ENCODE results near the gene TMEM255A. TPM values are rescaled to one million over a fixed set of nuclear protein-coding genes. Genes with fewer than 3 reads are reported as not detected.

Gene TMEM255A
- total and polyA plus RNA-seq, 2 of the 13 experiments (the other 11 are each of a cell fraction or from before 2014, with no cell fraction given): 0.13 to 0.40 TPM

DNA sequence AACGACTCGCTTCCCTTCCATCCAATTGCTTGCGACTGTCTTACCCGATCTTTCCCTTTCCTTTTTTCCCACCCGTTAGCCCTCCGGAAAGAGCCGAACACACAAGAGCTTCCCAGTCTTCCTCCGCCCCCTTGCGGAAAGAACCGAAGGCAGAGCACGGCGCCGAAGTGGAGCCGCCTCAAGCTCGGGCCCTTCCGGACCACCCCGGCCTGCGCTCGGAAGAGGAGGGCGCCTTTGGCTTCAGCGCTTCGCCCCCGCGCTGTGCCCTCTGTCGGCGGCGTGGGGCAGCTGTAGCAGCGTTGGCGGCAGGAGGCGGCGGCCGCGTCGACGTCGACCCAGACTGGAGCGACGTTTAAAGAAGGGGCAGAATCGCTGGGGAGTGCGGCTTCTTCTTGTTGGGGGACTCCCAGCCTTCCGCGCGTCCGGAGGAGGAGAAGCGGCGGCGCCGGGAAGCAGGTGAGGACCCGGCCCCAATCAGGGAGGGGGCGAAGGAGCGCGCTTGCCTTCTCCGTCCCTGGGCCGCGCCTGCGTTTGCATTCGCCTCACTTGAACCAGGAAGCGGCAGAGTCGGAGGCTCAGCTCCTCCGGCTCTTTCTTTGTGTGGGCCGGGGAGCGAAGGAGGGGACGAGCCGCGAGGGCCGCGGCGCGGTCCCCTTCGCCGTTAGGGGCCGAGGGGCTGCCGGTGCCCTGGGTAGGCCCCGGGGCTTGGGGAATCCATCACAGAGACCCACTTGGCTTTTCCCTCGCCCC lies 60.6 kb downstream of the TMEM255A start, which contains the start of gene ZBTB33 (continued):
- TF ChIP-seq, protein P1, sequence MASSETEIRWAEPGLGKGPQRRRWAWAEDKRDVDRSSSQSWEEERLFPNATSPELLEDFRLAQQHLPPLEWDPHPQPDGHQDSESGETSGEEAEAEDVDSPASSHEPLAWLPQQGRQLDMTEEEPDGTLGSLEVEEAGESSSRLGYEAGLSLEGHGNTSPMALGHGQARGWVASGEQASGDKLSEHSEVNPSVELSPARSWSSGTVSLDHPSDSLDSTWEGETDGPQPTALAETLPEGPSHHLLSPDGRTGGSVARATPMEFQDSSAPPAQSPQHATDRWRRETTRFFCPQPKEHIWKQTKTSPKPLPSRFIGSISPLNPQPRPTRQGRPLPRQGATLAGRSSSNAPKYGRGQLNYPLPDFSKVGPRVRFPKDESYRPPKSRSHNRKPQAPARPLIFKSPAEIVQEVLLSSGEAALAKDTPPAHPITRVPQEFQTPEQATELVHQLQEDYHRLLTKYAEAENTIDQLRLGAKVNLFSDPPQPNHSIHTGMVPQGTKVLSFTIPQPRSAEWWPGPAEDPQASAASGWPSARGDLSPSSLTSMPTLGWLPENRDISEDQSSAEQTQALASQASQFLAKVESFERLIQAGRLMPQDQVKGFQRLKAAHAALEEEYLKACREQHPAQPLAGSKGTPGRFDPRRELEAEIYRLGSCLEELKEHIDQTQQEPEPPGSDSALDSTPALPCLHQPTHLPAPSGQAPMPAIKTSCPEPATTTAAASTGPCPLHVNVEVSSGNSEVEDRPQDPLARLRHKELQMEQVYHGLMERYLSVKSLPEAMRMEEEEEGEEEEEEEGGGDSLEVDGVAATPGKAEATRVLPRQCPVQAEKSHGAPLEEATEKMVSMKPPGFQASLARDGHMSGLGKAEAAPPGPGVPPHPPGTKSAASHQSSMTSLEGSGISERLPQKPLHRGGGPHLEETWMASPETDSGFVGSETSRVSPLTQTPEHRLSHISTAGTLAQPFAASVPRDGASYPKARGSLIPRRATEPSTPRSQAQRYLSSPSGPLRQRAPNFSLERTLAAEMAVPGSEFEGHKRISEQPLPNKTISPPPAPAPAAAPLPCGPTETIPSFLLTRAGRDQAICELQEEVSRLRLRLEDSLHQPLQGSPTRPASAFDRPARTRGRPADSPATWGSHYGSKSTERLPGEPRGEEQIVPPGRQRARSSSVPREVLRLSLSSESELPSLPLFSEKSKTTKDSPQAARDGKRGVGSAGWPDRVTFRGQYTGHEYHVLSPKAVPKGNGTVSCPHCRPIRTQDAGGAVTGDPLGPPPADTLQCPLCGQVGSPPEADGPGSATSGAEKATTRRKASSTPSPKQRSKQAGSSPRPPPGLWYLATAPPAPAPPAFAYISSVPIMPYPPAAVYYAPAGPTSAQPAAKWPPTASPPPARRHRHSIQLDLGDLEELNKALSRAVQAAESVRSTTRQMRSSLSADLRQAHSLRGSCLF (CRISPR knock-in tag; IDR thresholded peaks at IDR 0.05; ENCODE audit: borderline replicate concordance): no peak
- TF ChIP-seq HHEX (CRISPR knock-in tag; IDR thresholded peaks at IDR 0.05): no peak
- TF ChIP-seq IKZF4 (CRISPR knock-in tag; IDR thresholded peaks at IDR 0.05; ENCODE audit: borderline replicate concordance, low read depth, not compliant biosample characterization): no peak
- no peak for TF ChIP-seq AGO1 (IDR thresholded peaks at IDR 0.05; ENCODE audit: low read depth, low read length, poor library complexity, severe bottlenecking)
- no peak for TF ChIP-seq ZNF224 (CRISPR knock-in tag; IDR thresholded peaks at IDR 0.05)
- TF ChIP-seq, protein P2, sequence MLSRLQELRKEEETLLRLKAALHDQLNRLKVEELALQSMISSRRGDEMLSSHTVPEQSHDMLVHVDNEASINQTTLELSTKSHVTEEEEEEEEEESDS (CRISPR knock-in tag; IDR thresholded peaks at IDR 0.05; ENCODE audit: borderline replicate concordance): no peak
- no peak for TF ChIP-seq GATA4 (IDR thresholded peaks at IDR 0.05; ENCODE audit: borderline replicate concordance, low read depth)
- no peak for TF ChIP-seq ZFP36 (IDR thresholded peaks at IDR 0.05; ENCODE audit: borderline replicate concordance, low read depth, low read length, partially characterized antibody)
- TF ChIP-seq ZNF678 (CRISPR knock-in tag; IDR thresholded peaks at IDR 0.05): no peak
- TF ChIP-seq ATF1 (CRISPR knock-in tag; IDR thresholded peaks at IDR 0.05): no peak
- TF ChIP-seq, protein P3, sequence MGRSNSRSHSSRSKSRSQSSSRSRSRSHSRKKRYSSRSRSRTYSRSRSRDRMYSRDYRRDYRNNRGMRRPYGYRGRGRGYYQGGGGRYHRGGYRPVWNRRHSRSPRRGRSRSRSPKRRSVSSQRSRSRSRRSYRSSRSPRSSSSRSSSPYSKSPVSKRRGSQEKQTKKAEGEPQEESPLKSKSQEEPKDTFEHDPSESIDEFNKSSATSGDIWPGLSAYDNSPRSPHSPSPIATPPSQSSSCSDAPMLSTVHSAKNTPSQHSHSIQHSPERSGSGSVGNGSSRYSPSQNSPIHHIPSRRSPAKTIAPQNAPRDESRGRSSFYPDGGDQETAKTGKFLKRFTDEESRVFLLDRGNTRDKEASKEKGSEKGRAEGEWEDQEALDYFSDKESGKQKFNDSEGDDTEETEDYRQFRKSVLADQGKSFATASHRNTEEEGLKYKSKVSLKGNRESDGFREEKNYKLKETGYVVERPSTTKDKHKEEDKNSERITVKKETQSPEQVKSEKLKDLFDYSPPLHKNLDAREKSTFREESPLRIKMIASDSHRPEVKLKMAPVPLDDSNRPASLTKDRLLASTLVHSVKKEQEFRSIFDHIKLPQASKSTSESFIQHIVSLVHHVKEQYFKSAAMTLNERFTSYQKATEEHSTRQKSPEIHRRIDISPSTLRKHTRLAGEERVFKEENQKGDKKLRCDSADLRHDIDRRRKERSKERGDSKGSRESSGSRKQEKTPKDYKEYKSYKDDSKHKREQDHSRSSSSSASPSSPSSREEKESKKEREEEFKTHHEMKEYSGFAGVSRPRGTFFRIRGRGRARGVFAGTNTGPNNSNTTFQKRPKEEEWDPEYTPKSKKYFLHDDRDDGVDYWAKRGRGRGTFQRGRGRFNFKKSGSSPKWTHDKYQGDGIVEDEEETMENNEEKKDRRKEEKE (IDR thresholded peaks at IDR 0.05): no peak
- TF ChIP-seq KLF13 (CRISPR knock-in tag; IDR thresholded peaks at IDR 0.05): no peak
- TF ChIP-seq SMAD3 (CRISPR knock-in tag; IDR thresholded peaks at IDR 0.05): no peak
- TF ChIP-seq, protein P4, sequence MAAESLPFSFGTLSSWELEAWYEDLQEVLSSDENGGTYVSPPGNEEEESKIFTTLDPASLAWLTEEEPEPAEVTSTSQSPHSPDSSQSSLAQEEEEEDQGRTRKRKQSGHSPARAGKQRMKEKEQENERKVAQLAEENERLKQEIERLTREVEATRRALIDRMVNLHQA (CRISPR knock-in tag; IDR thresholded peaks at IDR 0.05): no peak
- TF ChIP-seq ZNF772 (CRISPR knock-in tag; IDR thresholded peaks at IDR 0.05): no peak
- TF ChIP-seq, protein P5, sequence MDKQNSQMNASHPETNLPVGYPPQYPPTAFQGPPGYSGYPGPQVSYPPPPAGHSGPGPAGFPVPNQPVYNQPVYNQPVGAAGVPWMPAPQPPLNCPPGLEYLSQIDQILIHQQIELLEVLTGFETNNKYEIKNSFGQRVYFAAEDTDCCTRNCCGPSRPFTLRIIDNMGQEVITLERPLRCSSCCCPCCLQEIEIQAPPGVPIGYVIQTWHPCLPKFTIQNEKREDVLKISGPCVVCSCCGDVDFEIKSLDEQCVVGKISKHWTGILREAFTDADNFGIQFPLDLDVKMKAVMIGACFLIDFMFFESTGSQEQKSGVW (CRISPR knock-in tag; IDR thresholded peaks at IDR 0.05; ENCODE audit: borderline replicate concordance): no peak
- no peak for TF ChIP-seq ZNF260 (CRISPR knock-in tag; IDR thresholded peaks at IDR 0.05; ENCODE audit: borderline replicate concordance, low read depth)
- TF ChIP-seq, protein P6, sequence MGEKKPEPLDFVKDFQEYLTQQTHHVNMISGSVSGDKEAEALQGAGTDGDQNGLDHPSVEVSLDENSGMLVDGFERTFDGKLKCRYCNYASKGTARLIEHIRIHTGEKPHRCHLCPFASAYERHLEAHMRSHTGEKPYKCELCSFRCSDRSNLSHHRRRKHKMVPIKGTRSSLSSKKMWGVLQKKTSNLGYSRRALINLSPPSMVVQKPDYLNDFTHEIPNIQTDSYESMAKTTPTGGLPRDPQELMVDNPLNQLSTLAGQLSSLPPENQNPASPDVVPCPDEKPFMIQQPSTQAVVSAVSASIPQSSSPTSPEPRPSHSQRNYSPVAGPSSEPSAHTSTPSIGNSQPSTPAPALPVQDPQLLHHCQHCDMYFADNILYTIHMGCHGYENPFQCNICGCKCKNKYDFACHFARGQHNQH (CRISPR knock-in tag; IDR thresholded peaks at IDR 0.05): 0 out of 2 replicates have a peak, but pooled peaks have one; percentile 22
- no peak for TF ChIP-seq CHD4 (IDR thresholded peaks at IDR 0.05; ENCODE audit: borderline replicate concordance, low read length)
